Liver (tissue), 9 donors: ENCODE measurements around the gene GALNT9. TPM values are rescaled to one million over a fixed set of nuclear protein-coding genes. Genes with fewer than 3 reads are reported as not detected.

ENCODE experiments used
- DNase-seq: peaks from one replicate; pipeline ENCODE4 v3.0.0-alpha.2; 2017; ENCODE audit warnings: low spot score
- H3K27ac ChIP-seq, 2 donors: one replicate each; pipeline ENCODE4 v1.7.0; 2013; ENCODE audit warnings: inconsistent platforms in 2 of 2, low read length in 2 of 2, control low read depth in 1 of 2, low read depth in 1 of 2, mild to moderate bottlenecking in 1 of 2
- H3K27me3 ChIP-seq, 4 donors: one replicate each; pipeline versions ENCODE4 v1.6.1 to v1.7.0; 2013; ENCODE audit warnings: low read length in 3 of 4, inconsistent platforms in 1 of 4, mild to moderate bottlenecking in 1 of 4, moderate library complexity in 1 of 4; ENCODE audit not compliant: control insufficient read depth in 4 of 4, insufficient read depth in 4 of 4
- H3K36me3 ChIP-seq, 4 donors: one replicate each; pipeline versions ENCODE4 v1.6.1 to v1.7.0; 2013; ENCODE audit warnings: low read length in 3 of 4, mild to moderate bottlenecking in 3 of 4, low read depth in 1 of 4, moderate library complexity in 1 of 4; ENCODE audit not compliant: control insufficient read depth in 4 of 4, insufficient read depth in 3 of 4
- H3K4me1 ChIP-seq, 4 donors: one replicate each; pipeline versions ENCODE4 v1.6.1 to v1.7.0; 2013; ENCODE audit warnings: low read length in 3 of 4, mild to moderate bottlenecking in 3 of 4, moderate library complexity in 1 of 4; ENCODE audit not compliant: control insufficient read depth in 4 of 4, insufficient read depth in 4 of 4
- H3K4me3 ChIP-seq, 3 donors: one replicate each; pipeline versions ENCODE4 v1.6.1 to v1.7.0; 2013; ENCODE audit warnings: low read length in 3 of 3, control low read depth in 1 of 3, low read depth in 1 of 3, mild to moderate bottlenecking in 1 of 3
- H3K9ac ChIP-seq, 2 donors: one replicate each; pipeline ENCODE4 v1.7.0; 2013; ENCODE audit warnings: low read length in 2 of 2, mild to moderate bottlenecking in 2 of 2, moderate library complexity in 2 of 2, control low read depth in 1 of 2, low read depth in 1 of 2
- H3K9me3 ChIP-seq, 4 donors: one replicate each; pipeline versions ENCODE4 v1.6.1 to v1.7.0; 2013; ENCODE audit warnings: low read length in 3 of 4; ENCODE audit not compliant: control insufficient read depth in 4 of 4
- FOXA1 ChIP-seq: IDR thresholded peaks from 2 replicates; pipeline ENCODE4 v1.6.1; 2016; ENCODE audit warnings: antibody characterized with exemption
- FOXA2 ChIP-seq: IDR thresholded peaks from 2 replicates; pipeline ENCODE4 v1.6.1; 2016; ENCODE audit warnings: antibody characterized with exemption
- GABPA ChIP-seq, 2 donors: IDR thresholded peaks in 1 of 2; conservative IDR thresholded peaks in 1 of 2; 2 replicates each; pipeline ENCODE4 v1.6.1; 2016; ENCODE audit warnings: antibody characterized with exemption in 2 of 2, mild to moderate bottlenecking in 1 of 2, moderate library complexity in 1 of 2
- HNF4G ChIP-seq: IDR thresholded peaks from 2 replicates; pipeline ENCODE4 v1.6.1; 2016; ENCODE audit warnings: antibody characterized with exemption
- RAD21 ChIP-seq, 2 donors: IDR thresholded peaks; 2 replicates each; pipeline ENCODE4 v1.6.1; 2016; ENCODE audit warnings: antibody characterized with exemption in 2 of 2, mild to moderate bottlenecking in 2 of 2
- RXRA ChIP-seq, 2 donors: IDR thresholded peaks; 2 replicates each; pipeline ENCODE4 v1.6.1; 2017 to 2018; ENCODE audit warnings: antibody characterized with exemption in 2 of 2, mild to moderate bottlenecking in 1 of 2
- SP1 ChIP-seq: IDR thresholded peaks from 2 replicates; pipeline ENCODE4 v1.6.1; 2018; ENCODE audit warnings: antibody characterized with exemption, mild to moderate bottlenecking
- WGBS: extraction: QIAGEN DNeasy Blood & Tissue Kit; methylation state at CpG from one replicate; pipeline ENCODE4 v1.1.7; 2013; 5-methylcytosine and 5-hydroxymethylcytosine counted together
- polyA plus RNA-seq, 2 donors: library from polyadenylated mRNA; stranded (reverse) in 1 of 2; unstranded in 1 of 2; fragments of 200-250 nt in 1 of 2; fragments of >200 nt in 1 of 2; fragmentation: Nextera tagmentation in 1 of 2; extraction: Ambion mirVana in 1 of 2; gene quantifications; one replicate each; pipeline versions ENCODE4 v1.2.1 to v1.2.3, GENCODE V29; 2013 to 2015
- total RNA-seq, 2 donors: library from RNA; depleted of rRNA; stranded (reverse); fragments of >200 nt; gene quantifications; one replicate each; pipeline ENCODE4 v1.2.3, GENCODE V29; 2014
- TF ChIP-seq, protein P1 (sequence below): IDR thresholded peaks from 2 replicates; pipeline ENCODE4 v1.6.1; 2016; ENCODE audit warnings: antibody characterized with exemption, mild to moderate bottlenecking
- TF ChIP-seq, protein P2 (sequence below): IDR thresholded peaks from 2 replicates; pipeline ENCODE4 v1.6.1; 2016; ENCODE audit warnings: antibody characterized with exemption
- donor health status: healthy.
- donor health status: healthy.
- donor health status: healthy.
- donor health status: healthy.
- donor health status: healthy.

Gene GALNT9
- total and polyA plus RNA-seq, 4 donors, result 0.05 to 0.25 (median 0.09) TPM; not detected in 1

DNA sequence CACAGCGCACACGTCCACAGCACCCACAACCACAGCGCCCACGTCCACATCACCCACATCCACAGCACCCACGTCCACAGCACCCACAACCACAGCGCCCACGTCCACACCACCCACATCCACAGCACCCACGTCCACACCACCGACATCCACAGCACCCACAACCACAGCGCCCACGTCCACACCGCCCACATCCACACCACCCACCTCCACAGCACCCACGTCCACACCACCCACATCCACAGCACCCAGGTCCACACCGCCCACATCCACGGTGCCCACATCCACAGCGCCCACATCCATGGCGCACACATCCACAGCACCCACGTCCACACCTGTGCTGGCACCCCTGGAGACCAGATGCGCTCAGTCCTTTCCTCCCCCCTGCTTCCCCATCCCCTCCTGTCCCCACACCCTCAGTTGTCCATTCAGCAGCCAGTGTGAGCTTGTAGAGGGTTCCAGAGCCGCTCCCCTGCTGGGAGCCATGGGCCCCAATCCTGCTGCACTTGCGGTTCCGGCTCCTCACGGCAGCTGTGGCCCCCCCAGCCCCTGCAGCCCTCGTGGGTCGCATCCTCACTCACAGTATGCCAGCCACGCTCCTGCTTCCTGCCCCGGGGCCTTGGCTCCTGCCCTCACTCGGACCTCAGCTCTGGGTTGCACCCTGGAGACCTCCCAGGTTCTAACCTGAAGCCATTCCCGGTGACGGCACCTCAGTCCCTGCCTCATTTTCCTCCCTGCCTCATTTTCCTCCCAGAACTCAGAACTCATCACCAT lies 37.8 kb downstream of the GALNT9 start (continued):
- TF ChIP-seq FOXA2 (no peak), SP1 (no peak), RAD21 (IDR thresholded peaks at IDR 0.05) (no peak)
- TF ChIP-seq, protein P1, sequence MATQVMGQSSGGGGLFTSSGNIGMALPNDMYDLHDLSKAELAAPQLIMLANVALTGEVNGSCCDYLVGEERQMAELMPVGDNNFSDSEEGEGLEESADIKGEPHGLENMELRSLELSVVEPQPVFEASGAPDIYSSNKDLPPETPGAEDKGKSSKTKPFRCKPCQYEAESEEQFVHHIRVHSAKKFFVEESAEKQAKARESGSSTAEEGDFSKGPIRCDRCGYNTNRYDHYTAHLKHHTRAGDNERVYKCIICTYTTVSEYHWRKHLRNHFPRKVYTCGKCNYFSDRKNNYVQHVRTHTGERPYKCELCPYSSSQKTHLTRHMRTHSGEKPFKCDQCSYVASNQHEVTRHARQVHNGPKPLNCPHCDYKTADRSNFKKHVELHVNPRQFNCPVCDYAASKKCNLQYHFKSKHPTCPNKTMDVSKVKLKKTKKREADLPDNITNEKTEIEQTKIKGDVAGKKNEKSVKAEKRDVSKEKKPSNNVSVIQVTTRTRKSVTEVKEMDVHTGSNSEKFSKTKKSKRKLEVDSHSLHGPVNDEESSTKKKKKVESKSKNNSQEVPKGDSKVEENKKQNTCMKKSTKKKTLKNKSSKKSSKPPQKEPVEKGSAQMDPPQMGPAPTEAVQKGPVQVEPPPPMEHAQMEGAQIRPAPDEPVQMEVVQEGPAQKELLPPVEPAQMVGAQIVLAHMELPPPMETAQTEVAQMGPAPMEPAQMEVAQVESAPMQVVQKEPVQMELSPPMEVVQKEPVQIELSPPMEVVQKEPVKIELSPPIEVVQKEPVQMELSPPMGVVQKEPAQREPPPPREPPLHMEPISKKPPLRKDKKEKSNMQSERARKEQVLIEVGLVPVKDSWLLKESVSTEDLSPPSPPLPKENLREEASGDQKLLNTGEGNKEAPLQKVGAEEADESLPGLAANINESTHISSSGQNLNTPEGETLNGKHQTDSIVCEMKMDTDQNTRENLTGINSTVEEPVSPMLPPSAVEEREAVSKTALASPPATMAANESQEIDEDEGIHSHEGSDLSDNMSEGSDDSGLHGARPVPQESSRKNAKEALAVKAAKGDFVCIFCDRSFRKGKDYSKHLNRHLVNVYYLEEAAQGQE, result no peak

DNA sequence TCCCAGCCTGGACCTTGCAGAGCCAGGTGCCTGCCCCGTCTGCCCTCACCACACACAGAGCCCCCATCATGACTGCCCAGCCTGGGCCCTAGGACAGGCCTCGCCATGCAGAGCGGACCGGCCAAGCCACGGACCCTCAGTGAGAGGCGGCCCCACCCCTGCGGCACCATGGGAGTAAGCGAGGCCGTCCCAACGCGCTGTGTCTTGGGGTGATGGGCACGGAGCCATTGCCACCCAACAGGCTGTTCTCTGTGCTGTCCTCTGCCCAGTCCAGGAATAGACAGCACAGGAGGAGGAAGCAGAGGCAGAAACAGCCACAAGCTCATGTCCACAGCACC lies 39.2 kb downstream of the GALNT9 start:
- Histone ChIP-seq H3K9ac (no peak overlapping the region), H3K4me1 (no peaks in the 10 kb centered on the region), H3K36me3 (no peaks in the 10 kb centered on the region), H3K4me3 (no peak overlapping the region), H3K9me3 (no peaks in the 10 kb centered on the region), H3K27me3 (peaks cover 0 to under 1% (median 0%) of the 10 kb centered on the region in 4 donors), H3K27ac (no peak overlapping the region)
- DNase-seq, result no peak
- 90% methylated on average over 12 of the region's 12 CpGs for WGBS
- TF ChIP-seq RXRA (IDR thresholded peaks at IDR 0.05) (no peak), HNF4G (no peak), FOXA1 (no peak), GABPA (IDR thresholded peaks at IDR 0.05 in 1 of 2, conservative IDR thresholded peaks at IDR 0.05 in 1 of 2) (no peak), SP1 (no peak)
- TF ChIP-seq, protein P2, sequence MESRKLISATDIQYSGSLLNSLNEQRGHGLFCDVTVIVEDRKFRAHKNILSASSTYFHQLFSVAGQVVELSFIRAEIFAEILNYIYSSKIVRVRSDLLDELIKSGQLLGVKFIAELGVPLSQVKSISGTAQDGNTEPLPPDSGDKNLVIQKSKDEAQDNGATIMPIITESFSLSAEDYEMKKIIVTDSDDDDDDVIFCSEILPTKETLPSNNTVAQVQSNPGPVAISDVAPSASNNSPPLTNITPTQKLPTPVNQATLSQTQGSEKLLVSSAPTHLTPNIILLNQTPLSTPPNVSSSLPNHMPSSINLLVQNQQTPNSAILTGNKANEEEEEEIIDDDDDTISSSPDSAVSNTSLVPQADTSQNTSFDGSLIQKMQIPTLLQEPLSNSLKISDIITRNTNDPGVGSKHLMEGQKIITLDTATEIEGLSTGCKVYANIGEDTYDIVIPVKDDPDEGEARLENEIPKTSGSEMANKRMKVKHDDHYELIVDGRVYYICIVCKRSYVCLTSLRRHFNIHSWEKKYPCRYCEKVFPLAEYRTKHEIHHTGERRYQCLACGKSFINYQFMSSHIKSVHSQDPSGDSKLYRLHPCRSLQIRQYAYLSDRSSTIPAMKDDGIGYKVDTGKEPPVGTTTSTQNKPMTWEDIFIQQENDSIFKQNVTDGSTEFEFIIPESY, result no peak

DNA sequence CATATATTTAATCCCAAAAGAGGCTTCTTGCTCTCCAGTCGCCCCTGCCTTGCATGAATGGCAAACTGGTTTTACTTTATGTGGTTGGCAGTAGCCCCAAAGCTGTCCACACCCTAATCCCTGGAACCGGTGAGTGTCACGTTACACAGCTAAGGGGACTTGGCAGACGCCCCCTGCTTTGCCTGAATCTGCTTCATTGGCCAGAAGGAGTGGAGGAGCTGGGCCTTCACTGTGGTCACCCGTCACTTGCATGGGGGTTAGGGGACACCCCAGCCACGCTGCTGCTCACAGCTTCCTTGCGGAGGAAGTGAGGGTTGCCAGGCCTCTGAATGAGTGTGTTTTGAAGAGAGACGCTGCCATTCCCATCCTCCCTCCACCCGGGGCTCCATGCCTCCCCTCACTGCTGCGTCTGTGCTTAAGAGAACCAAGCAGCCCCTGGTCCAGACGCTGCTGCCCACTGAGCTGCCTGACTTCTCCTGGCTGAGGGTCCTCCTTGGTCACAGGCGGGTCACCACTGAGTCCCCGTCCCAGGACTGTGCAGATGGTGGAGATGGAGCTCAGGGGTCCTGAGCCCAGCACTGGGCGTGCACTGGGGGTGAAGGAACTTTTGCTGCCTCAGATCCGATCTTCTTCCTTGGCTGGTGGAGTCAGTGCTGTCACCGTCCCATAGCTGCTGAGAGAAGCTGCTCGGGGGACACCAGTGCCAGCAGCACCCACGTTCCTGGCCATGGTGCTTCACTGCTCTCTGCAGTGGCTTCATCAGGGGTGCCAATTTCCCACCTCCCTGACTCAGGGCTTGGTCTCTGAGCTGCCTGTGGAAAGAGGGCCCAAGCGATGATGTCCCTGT lies 39.8 kb downstream of the GALNT9 start:
- 69% methylated on average over 19 of the region's 19 CpGs for WGBS
- no peak overlapping the region for H3K9ac ChIP-seq

More for the DNA sequence above, 39.8 kb downstream of the GALNT9 start:
- TF ChIP-seq RAD21 (IDR thresholded peaks at IDR 0.05), result no peak
- Histone ChIP-seq H3K27me3 (no peaks in the 10 kb centered on the region), H3K4me3 (no peak overlapping the region), H3K4me1 (no peaks in the 10 kb centered on the region), H3K9me3 (no peaks in the 10 kb centered on the region), H3K27ac (no peak overlapping the region), H3K36me3 (no peaks in the 10 kb centered on the region)
- no peak for DNase-seq
